Neural progenitor cell (in vitro differentiated cells): ENCODE results near the gene EXOC4. TPM values are rescaled to one million over a fixed set of nuclear protein-coding genes. Genes with fewer than 3 reads are reported as not detected.

Experiments used
- DNase-seq: peaks from one replicate; pipeline ENCODE4 v3.0.0-alpha.2; 2016; ENCODE audit warnings: low spot score
- H2AFZ ChIP-seq: fragments of 200-600 bp; sonication (generic); replicated peaks from 2 replicates; pipeline ENCODE4 v1.6.1; 2016; ENCODE audit warnings: antibody characterized with exemption
- H3F3A ChIP-seq: fragments of 200-600 bp; sonication (generic); 2 replicates; pipeline ENCODE4 v1.6.1; 2016; ENCODE audit warnings: antibody characterized with exemption, low read depth
- H3K27ac ChIP-seq: fragments of 200-600 bp; sonication (generic); 2 replicates; pipeline ENCODE4 v1.5.1; 2016; ENCODE audit warnings: mild to moderate bottlenecking
- H3K27me3 ChIP-seq: fragments of 200-600 bp; sonication (generic); 2 replicates; pipeline ENCODE4 v1.6.1; 2016; ENCODE audit warnings: mild to moderate bottlenecking, moderate library complexity
- H3K36me3 ChIP-seq: fragments of 200-600 bp; sonication (generic); 2 replicates; pipeline ENCODE4 v1.5.1; 2016
- H3K4me1 ChIP-seq: fragments of 200-600 bp; sonication (generic); 2 replicates; pipeline ENCODE4 v1.6.1; 2016; ENCODE audit warnings: mixed run types
- H3K4me2 ChIP-seq: fragments of 200-600 bp; sonication (generic); 2 replicates; pipeline ENCODE4 v1.6.1; 2016
- H3K4me3 ChIP-seq: fragments of 200-600 bp; sonication (generic); 2 replicates; pipeline ENCODE4 v1.5.1; 2016
- H3K79me2 ChIP-seq: fragments of 200-600 bp; sonication (generic); 2 replicates; pipeline ENCODE4 v1.6.1; 2016; ENCODE audit warnings: low read depth
- H3K9ac ChIP-seq: fragments of 200-600 bp; sonication (generic); 2 replicates; pipeline ENCODE4 v1.6.1; 2016
- H3K9me3 ChIP-seq: fragments of 200-600 bp; sonication (generic); 2 replicates; pipeline ENCODE4 v1.5.1; 2016; ENCODE audit warnings: low read depth
- H4K20me1 ChIP-seq: fragments of 200-600 bp; sonication (generic); 2 replicates; pipeline ENCODE4 v1.6.1; 2016; ENCODE audit warnings: low read depth
- H3K27ac Mint-ChIP-seq: 3 replicates; pipeline ENCODE4 v1.8.0; 2021; ENCODE audit warnings: mixed read lengths
- H3K27me3 Mint-ChIP-seq: 2 replicates; pipeline ENCODE4 v1.8.0; 2022; ENCODE audit warnings: low read depth, mild to moderate bottlenecking, inconsistent platforms, moderate library complexity, mixed read lengths; ENCODE audit not compliant: insufficient read depth
- H3K36me3 Mint-ChIP-seq: 3 replicates; pipeline ENCODE4 v1.8.0; 2021; ENCODE audit warnings: mixed read lengths
- H3K4me1 Mint-ChIP-seq: 3 replicates; pipeline ENCODE4 v1.8.0; 2021; ENCODE audit warnings: mixed read lengths
- H3K4me3 Mint-ChIP-seq: 3 replicates; pipeline ENCODE4 v1.8.0; 2021; ENCODE audit warnings: mild to moderate bottlenecking, moderate library complexity, mixed read lengths
- H3K9me3 Mint-ChIP-seq: 3 replicates; pipeline ENCODE4 v1.8.0; 2020; ENCODE audit warnings: mixed read lengths
- CTCF ChIP-seq: fragments of 200-600 bp; sonication (generic); IDR thresholded peaks from 2 replicates; pipeline ENCODE4 v1.5.1; 2017; ENCODE audit warnings: antibody characterized with exemption, mild to moderate bottlenecking
- EZH2 ChIP-seq: fragments of 200-600 bp; sonication (generic); IDR thresholded peaks from 2 replicates; pipeline ENCODE4 v1.6.1; 2017; ENCODE audit warnings: antibody characterized with exemption, mild to moderate bottlenecking, moderate library complexity
- EZH2phosphoT487 ChIP-seq: fragments of 200-600 bp; sonication (generic); IDR thresholded peaks from 2 replicates; pipeline ENCODE4 v1.6.1; 2017; ENCODE audit warnings: antibody characterized with exemption
- total RNA-seq: library from RNA; depleted of rRNA; stranded (reverse); fragments of >200 nt; gene quantifications from 2 replicates; pipeline ENCODE4 v1.2.3, GENCODE V29; 2015; ENCODE audit warnings: low replicate concordance

EXOC4 gene
- total RNA-seq, 1 donor from 2014 or later, result 129 TPM

DNA sequence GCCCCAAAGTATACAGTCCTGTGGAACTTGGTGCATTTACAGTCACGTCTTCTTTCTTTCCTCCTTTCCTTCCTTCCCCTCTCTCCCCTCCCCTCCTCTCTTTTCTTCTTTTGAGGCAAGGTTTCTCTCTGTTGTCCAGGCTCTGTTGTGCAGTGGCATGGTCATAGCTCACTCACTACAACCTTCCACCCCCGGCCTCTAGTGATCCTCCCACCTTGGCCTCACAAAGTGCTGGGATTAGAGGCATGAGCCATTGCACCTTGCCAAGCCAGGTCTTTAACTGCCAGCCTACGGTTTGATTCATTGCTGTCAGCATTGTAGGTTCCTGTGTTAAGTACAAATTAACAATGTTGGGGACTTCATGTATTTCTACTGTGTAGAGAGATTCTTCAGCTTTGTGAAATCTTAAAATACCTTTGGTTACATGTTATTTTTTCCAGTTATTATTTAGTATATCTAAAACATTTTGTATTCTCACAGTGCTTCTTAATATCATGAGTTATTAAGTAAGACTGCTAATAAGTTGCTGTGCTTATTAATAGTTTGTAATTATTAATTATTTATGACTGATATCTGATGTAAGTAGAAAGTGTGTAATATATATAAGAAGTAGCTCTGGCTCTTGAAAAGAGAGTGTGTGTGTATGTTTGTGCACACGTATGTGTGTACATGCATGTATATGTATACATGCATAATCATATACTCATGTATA, 320.8 kb downstream of the EXOC4 start:
- no peaks in the 10 kb centered on the region for H3K27me3 ChIP-seq
- H3K9me3 Mint-ChIP-seq, result no peaks in the 10 kb centered on the region
- H3K4me1 ChIP-seq, result no peaks in the 10 kb centered on the region
- no peak overlapping the region for H3K27ac Mint-ChIP-seq
- H3K4me1 Mint-ChIP-seq, result no peaks in the 10 kb centered on the region
- no peaks in the 10 kb centered on the region for H3K9me3 ChIP-seq
- no peaks in the 10 kb centered on the region for H3K27me3 Mint-ChIP-seq
- H2AFZ ChIP-seq, result no peak overlapping the region
- no peaks in the 10 kb centered on the region for H3K36me3 ChIP-seq
- H3K79me2 ChIP-seq, result no peaks in the 10 kb centered on the region
- H3K36me3 Mint-ChIP-seq, result no peaks in the 10 kb centered on the region
- H3K4me3 ChIP-seq, result no peak overlapping the region
- no peaks in the 10 kb centered on the region for H3F3A ChIP-seq
- H3K4me3 Mint-ChIP-seq, result no peak overlapping the region
- H4K20me1 ChIP-seq, result no peaks in the 10 kb centered on the region
- TF ChIP-seq EZH2, result no peak
- TF ChIP-seq CTCF, result no peak
- TF ChIP-seq EZH2phosphoT487, result no peak
- no peak for DNase-seq
- H3K27ac ChIP-seq, result no peak overlapping the region
- no peak overlapping the region for H3K9ac ChIP-seq
- no peak overlapping the region for H3K4me2 ChIP-seq

DNA sequence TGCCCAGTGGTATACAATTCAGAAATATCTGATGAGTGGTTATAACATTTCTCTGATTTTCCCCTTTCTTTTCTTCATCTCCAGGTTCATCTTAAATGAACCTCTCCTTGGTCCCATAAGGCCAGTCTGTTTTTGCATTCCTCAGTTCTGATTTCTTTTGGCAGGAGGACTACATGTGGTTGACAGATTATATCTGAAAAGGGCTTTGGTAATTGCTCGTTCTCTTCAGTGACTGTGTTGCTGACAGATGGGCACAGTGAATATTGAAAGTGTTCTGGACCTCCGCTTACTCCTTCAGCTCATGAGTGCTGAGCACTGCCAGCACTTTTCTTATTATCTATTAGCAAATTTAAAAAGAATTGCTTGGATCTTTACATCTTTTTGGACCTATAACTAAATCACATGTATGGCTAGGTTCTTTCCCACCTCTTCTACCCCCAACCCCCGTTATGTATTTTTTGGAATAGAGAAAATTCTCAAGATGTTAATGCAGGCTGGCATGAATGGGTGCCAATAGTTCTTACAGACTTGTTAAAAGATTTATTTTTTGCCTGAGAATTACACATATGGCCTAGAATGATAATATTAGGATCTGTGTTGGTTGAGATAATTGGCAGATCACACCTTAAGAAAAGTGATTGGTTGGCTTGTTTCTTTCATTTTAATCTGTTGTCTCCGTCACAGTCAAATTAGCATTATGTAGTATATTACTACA, 323.0 kb downstream of the EXOC4 start:
- Histone ChIP-seq H3F3A (no peaks in the 10 kb centered on the region), H3K79me2 (no peaks in the 10 kb centered on the region), H3K27ac (no peak overlapping the region), H3K4me3 (no peak overlapping the region), H4K20me1 (no peaks in the 10 kb centered on the region), H3K4me1 (no peaks in the 10 kb centered on the region), H3K27me3 (no peaks in the 10 kb centered on the region), H3K9ac (no peak overlapping the region), H3K9me3 (no peaks in the 10 kb centered on the region), H3K4me2 (no peak overlapping the region), H3K36me3 (no peaks in the 10 kb centered on the region), H2AFZ (no peak overlapping the region)
- Mint-ChIP-seq H3K27me3 (no peaks in the 10 kb centered on the region), H3K4me3 (no peak overlapping the region), H3K4me1 (no peaks in the 10 kb centered on the region), H3K27ac (no peak overlapping the region), H3K36me3 (peaks cover 4% of the 10 kb centered on the region), H3K9me3 (no peaks in the 10 kb centered on the region)
- TF ChIP-seq CTCF (no peak), EZH2phosphoT487 (no peak), EZH2 (no peak)
- DNase-seq, result no peak

DNA sequence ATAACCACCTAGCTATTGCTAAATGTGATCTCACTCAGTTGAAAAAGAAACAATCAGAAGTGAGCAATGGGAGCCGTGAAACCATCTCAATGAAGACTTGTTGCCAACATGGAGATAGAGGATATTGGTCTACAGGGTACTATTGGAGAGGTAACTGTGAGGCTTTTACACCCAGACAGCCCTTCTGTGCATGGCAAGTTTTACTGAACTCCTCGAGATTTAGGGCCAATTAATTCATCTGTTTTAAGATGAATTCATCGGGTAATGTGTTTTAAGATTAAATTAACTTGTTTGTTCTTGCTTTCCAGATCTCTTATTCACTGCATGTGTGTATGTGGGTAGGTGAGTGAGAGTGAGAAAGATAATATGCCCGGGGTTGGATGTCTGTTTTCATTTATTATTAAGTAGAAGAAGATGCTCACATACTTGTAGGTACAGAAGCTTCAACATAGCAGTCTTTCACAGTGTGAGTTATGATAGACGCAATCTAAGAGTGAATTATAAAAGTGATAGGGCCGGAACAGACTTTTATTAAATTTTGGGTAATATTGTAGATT, 323.8 kb downstream of the EXOC4 start:
- Histone ChIP-seq H3K36me3 (no peaks in the 10 kb centered on the region), H3K4me2 (no peak overlapping the region), H3K79me2 (no peaks in the 10 kb centered on the region), H3K4me1 (no peaks in the 10 kb centered on the region), H2AFZ (no peak overlapping the region), H3K27me3 (no peaks in the 10 kb centered on the region), H3K9ac (no peak overlapping the region), H3F3A (no peaks in the 10 kb centered on the region), H3K4me3 (no peak overlapping the region), H4K20me1 (no peaks in the 10 kb centered on the region), H3K9me3 (no peaks in the 10 kb centered on the region), H3K27ac (no peak overlapping the region)
- H3K27me3 Mint-ChIP-seq, result no peaks in the 10 kb centered on the region
- H3K9me3 Mint-ChIP-seq, result no peaks in the 10 kb centered on the region
- H3K4me3 Mint-ChIP-seq, result no peak overlapping the region
- TF ChIP-seq EZH2phosphoT487 (no peak), CTCF (no peak), EZH2 (no peak)
- no peak for DNase-seq
- H3K36me3 Mint-ChIP-seq, result peaks cover 4% of the 10 kb centered on the region
- no peaks in the 10 kb centered on the region for H3K4me1 Mint-ChIP-seq
- no peak overlapping the region for H3K27ac Mint-ChIP-seq
